GM19468 (cell line): ENCODE data around the gene SLC6A15.

Experiments used
- ATAC-seq: cut with Tn5 transposase; IDR thresholded peaks from one replicate; pipeline ENCODE4 v1.9.1; 2021; ENCODE audit warnings: mild to moderate bottlenecking, moderate library complexity, moderate number of reproducible peaks; ENCODE audit not compliant: unreplicated experiment; ENCODE audit errors: extremely low read depth

The SLC6A15 gene

GRCh38 chr12:84811291-84811690, 101.3 kb downstream of the SLC6A15 start:
- ATAC-seq = no peak

- no peak for ATAC-seq
Measured at GRCh38 chr12:84810611-84811010, 102.0 kb downstream of the SLC6A15 start.
